Astrocyte (in vitro differentiated cells and primary cell): Measurements from ENCODE around the gene UBE2Z.
"Not testable (repeated sequence)": the region's sequence is repeated elsewhere in the genome, so short reads cannot be mapped to it uniquely, and the experiment has no call there.

ENCODE experiments used
- EZH2 ChIP-seq: IDR thresholded peaks from 2 replicates; pipeline ENCODE4 v1.6.1; 2012; ENCODE audit warnings: mild to moderate bottlenecking, low read length, inconsistent platforms; ENCODE audit not compliant: insufficient read depth
- TF ChIP-seq, protein P1 (sequence below): IDR thresholded peaks from 2 replicates; pipeline ENCODE4 v1.5.1; 2011; ENCODE audit warnings: low read depth, mild to moderate bottlenecking, inconsistent platforms, low read length, moderate library complexity; ENCODE audit not compliant: insufficient read depth

DNA sequence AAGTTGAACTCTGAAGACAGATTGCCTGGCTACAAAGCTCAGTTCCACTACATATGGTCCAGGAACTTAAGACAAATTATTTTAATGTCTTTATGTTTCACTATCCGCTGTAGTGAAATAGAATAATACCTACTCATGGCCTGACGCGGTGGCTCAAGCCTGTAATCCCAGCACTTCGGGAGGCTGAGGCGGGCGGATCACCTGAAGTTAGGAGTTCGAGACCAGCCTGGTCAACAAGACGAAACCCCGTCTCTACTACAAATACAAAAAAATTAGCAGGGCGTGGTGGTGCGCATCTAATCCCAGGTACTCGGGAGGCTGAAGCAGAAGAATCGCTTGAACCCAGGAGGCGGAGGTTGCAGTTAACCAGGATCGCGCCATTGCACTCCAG lies 37.0 kb downstream of the UBE2Z start:
- TF ChIP-seq, protein P1, sequence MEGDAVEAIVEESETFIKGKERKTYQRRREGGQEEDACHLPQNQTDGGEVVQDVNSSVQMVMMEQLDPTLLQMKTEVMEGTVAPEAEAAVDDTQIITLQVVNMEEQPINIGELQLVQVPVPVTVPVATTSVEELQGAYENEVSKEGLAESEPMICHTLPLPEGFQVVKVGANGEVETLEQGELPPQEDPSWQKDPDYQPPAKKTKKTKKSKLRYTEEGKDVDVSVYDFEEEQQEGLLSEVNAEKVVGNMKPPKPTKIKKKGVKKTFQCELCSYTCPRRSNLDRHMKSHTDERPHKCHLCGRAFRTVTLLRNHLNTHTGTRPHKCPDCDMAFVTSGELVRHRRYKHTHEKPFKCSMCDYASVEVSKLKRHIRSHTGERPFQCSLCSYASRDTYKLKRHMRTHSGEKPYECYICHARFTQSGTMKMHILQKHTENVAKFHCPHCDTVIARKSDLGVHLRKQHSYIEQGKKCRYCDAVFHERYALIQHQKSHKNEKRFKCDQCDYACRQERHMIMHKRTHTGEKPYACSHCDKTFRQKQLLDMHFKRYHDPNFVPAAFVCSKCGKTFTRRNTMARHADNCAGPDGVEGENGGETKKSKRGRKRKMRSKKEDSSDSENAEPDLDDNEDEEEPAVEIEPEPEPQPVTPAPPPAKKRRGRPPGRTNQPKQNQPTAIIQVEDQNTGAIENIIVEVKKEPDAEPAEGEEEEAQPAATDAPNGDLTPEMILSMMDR: not testable (repeated sequence)
- TF ChIP-seq EZH2: not testable (repeated sequence)
